GM12878 (cell line): ENCODE results near the gene FBXL3. TPM values are rescaled to one million over a fixed set of nuclear protein-coding genes. Genes with fewer than 3 reads are reported as not detected.

Source experiments
- ATAC-seq: fragments of 200-7000 bp; cut with Tn5 transposase; 3 replicates; pipeline ENCODE4 v1.9.1; 2020; ENCODE audit warnings: mild to moderate bottlenecking, moderate library complexity
- BruUV-seq: library from RNA; stranded (reverse); fragments of 400-500 nt; replicated peaks from 2 replicates; lab custom pipeline; 2021; lab: Mats Ljungman, UMichigan
- CTCF ChIA-PET: fragments of 300-600 bp; sonication (Branson Sonifier 250); formaldehyde crosslinking; extraction: SDS; loops from one replicate; lab custom pipeline; 2021; ENCODE audit warnings: inconsistent platforms; lab: Yijun Ruan, JAX
- POLR2A ChIA-PET: fragments of 350-600 bp; formaldehyde crosslinking; extraction: SDS; loops from one replicate; lab custom pipeline; 2021; ENCODE audit warnings: inconsistent platforms; lab: Charles Lee
- RAD21 ChIA-PET: fragments of 300-600 bp; sonication (Branson Sonifier 250); formaldehyde crosslinking; loops from one replicate; lab custom pipeline; 2023; ENCODE audit warnings: antibody characterized with exemption; ENCODE audit not compliant: unreplicated experiment; lab: Charles Lee
- SMC1A ChIA-PET: fragments of 300-600 bp; sonication (Branson Sonifier 250); formaldehyde crosslinking; loops from one replicate; lab custom pipeline; 2023; ENCODE audit not compliant: unreplicated experiment, uncharacterized antibody; lab: Charles Lee
- DNase-seq: peaks from one replicate; pipeline ENCODE4 v3.0.0-alpha.2; 2011; ENCODE audit warnings: low read depth, low spot score
- FAIRE-seq: peaks from 3 replicates; lab custom pipeline; 2011; peaks lifted over from hg19 to GRCh38; lab: Jason Lieb, UNC
- H2AFZ ChIP-seq: 2 replicates; pipeline ENCODE4 v1.6.0; 2011; ENCODE audit warnings: low read depth, low read length, control low read depth; ENCODE audit not compliant: control insufficient read depth
- H3K27ac ChIP-seq: 2 replicates; pipeline ENCODE4 v1.5.1; 2011; ENCODE audit warnings: control low read depth; ENCODE audit not compliant: control insufficient read depth, insufficient read depth
- H3K27me3 ChIP-seq, 2 experiments: replicated peaks in 1 of 2; 2 replicates each; pipeline versions ENCODE4 v1.6.0 to v1.6.1; 2011; ENCODE audit warnings: low read length in 1 of 2; ENCODE audit not compliant: control insufficient read depth in 2 of 2, insufficient read depth in 2 of 2
- H3K36me3 ChIP-seq, 2 experiments: 2 replicates each; pipeline ENCODE4 v1.5.1; 2011; ENCODE audit warnings: low read length in 1 of 2; ENCODE audit not compliant: control insufficient read depth in 2 of 2, insufficient read depth in 2 of 2
- H3K4me1 ChIP-seq: 2 replicates; pipeline ENCODE4 v1.6.1; 2011; ENCODE audit warnings: mild to moderate bottlenecking, low read length, moderate library complexity, mixed read lengths; ENCODE audit not compliant: control insufficient read depth, insufficient read depth
- H3K4me2 ChIP-seq: 2 replicates; pipeline ENCODE4 v1.6.0; 2011; ENCODE audit warnings: control low read depth; ENCODE audit not compliant: control insufficient read depth, insufficient read depth
- H3K4me3 ChIP-seq: fragments of 200-600 bp; sonication (generic); 2 replicates; pipeline ENCODE4 v1.5.1; 2016
- H3K79me2 ChIP-seq: 2 replicates; pipeline ENCODE4 v1.6.0; 2011; ENCODE audit warnings: low read length; ENCODE audit not compliant: control insufficient read depth, insufficient read depth
- H3K9ac ChIP-seq: 2 replicates; pipeline ENCODE4 v1.8.0; 2011; ENCODE audit warnings: low read length, control low read depth, mixed read lengths; ENCODE audit not compliant: control insufficient read depth, insufficient read depth
- H3K9me3 ChIP-seq: replicated peaks from 3 replicates; pipeline ENCODE4 v1.5.1; 2011; ENCODE audit warnings: mild to moderate bottlenecking, low read length; ENCODE audit not compliant: control insufficient read depth, insufficient read depth
- H4K20me1 ChIP-seq: 2 replicates; pipeline ENCODE4 v1.6.0; 2011; ENCODE audit not compliant: control insufficient read depth, insufficient read depth
- E2F4 ChIP-seq: IDR thresholded peaks from 2 replicates; pipeline ENCODE4 v1.6.1; 2012; ENCODE audit warnings: low read depth, low read length, improper control_type of control experiment
- RB1 ChIP-seq: fragments of 450-650 bp; formaldehyde crosslinking; IDR thresholded peaks from 2 replicates; pipeline ENCODE4 v1.6.1; 2017; ENCODE audit warnings: mild to moderate bottlenecking, borderline replicate concordance
- REST ChIP-seq: IDR thresholded peaks from 2 replicates; pipeline ENCODE4 v1.6.1; 2012; ENCODE audit warnings: mild to moderate bottlenecking, low read depth, low read length
- STAT3 ChIP-seq: IDR thresholded peaks from 2 replicates; pipeline ENCODE4 v1.6.1; 2011; ENCODE audit warnings: low read depth, low read length, improper control_type of control experiment
- ZNF592 ChIP-seq: fragments of 450-650 bp; IDR thresholded peaks from 2 replicates; pipeline ENCODE4 v1.6.1; 2017; ENCODE audit warnings: mild to moderate bottlenecking, moderate library complexity
- WGBS: methylation state at CpG from one replicate; pipeline ENCODE4 v1.1.6; 2016; ENCODE audit warnings: low lambda C conversion rate; ENCODE audit not compliant: insufficient replicate concordance, insufficient coverage; ENCODE audit errors: missing lambda C conversion rate; 5-methylcytosine and 5-hydroxymethylcytosine counted together
- in situ Hi-C: fragments of 300-500 bp; cut with MboI; formaldehyde crosslinking; loops from 9 replicates; pipeline ENCODE4 v1.14.3; 2018; ENCODE audit warnings: mixed read lengths
- intact Hi-C: fragments of 100-400 bp; cut with micrococcal nuclease; formaldehyde crosslinking; loops from one replicate; pipeline ENCODE4 v1.14.2; 2022; ENCODE audit not compliant: unreplicated experiment
- polyA plus RNA-seq, 11 experiments: library from polyadenylated mRNA; depleted of rRNA in 4 of 11; unstranded in 6 of 11; stranded (reverse) in 5 of 11; fragments of >200 nt; fragmentation: Nextera tagmentation in 4 of 11; fragmentation: Illumina TruSeq in 1 of 11; extraction: Ambion mirVana in 4 of 11; extraction: Trizol in 1 of 11; gene quantifications; 1 replicate in 1 of 11; 2 replicates in 10 of 11; pipeline versions ENCODE4 v1.2.1 to v1.2.3, GENCODE V29; 2011 to 2016; ENCODE audit warnings: inconsistent platforms in 2 of 11, missing spikeins in 2 of 11, low read depth in 1 of 11
- total RNA-seq, 4 experiments: library from RNA; depleted of rRNA in 3 of 4; stranded (reverse); fragments of >200 nt in 3 of 4; fragmentation: Illumina TruSeq in 1 of 4; extraction: Trizol in 1 of 4; gene quantifications; 2 replicates each; pipeline versions ENCODE4 v1.2.1 to v1.2.3, GENCODE V29; 2013 to 2021

FBXL3 gene
- total and polyA plus RNA-seq, 10 of the 15 experiments (the other 5 are each of a cell fraction or from before 2014, with no cell fraction given): 9.0 to 26.4 (median 19.7) TPM

- FAIRE-seq (no peak), ATAC-seq (no peak), DNase-seq (no peak)
- WGBS: 45% methylated on average over 5 of the region's 6 CpGs
- Histone ChIP-seq H3K9me3 (no peaks in the 10 kb centered on the region), H3K36me3 (no peaks in the 10 kb centered on the region), H2AFZ (no peak overlapping the region), H3K4me1 (no peaks in the 10 kb centered on the region), H3K9ac (no peak overlapping the region), H3K27me3 (no peaks in the 10 kb centered on the region), H3K79me2 (no peaks in the 10 kb centered on the region), H3K4me3 (no peak overlapping the region), H4K20me1 (no peaks in the 10 kb centered on the region), H3K4me2 (no peak overlapping the region), H3K27ac (no peak overlapping the region)
- CTCF ChIA-PET: interaction anchor here (0.9 kb wide), 1 partner anchor 11 kb away, joined by 3 read pairs; no protein-coding TSS in a partner anchor
- RAD21 ChIA-PET: no interaction called here
- intact Hi-C loops (no loop called here), in situ Hi-C loops (no loop called here)
- POLR2A ChIA-PET: no interaction called here
- TF ChIP-seq RB1: no peak
- TF ChIP-seq E2F4: no peak
- BruUV-seq: no TSS peak
- SMC1A ChIA-PET: no interaction called here
These were observed 58.9 kb downstream of the FBXL3 start for GRCh38 chr13:76968041-76968440.

GRCh38 chr13:76967031-76967430, 59.9 kb downstream of the FBXL3 start:
- H2AFZ ChIP-seq: no peak overlapping the region
- no peaks in the 10 kb centered on the region for H3K79me2 ChIP-seq
- intact Hi-C loops: no loop called here
- H3K4me1 ChIP-seq: no peaks in the 10 kb centered on the region
- H4K20me1 ChIP-seq: no peaks in the 10 kb centered on the region
- H3K36me3 ChIP-seq: no peaks in the 10 kb centered on the region
- no peak overlapping the region for H3K4me3 ChIP-seq
- FAIRE-seq: no peak
- H3K27me3 ChIP-seq: no peaks in the 10 kb centered on the region
- ChIA-PET RAD21 (no interaction called here), POLR2A (no interaction called here), CTCF (no interaction called here), SMC1A (no interaction called here)
- H3K4me2 ChIP-seq: no peak overlapping the region
- ATAC-seq: no peak
- no peak overlapping the region for H3K27ac ChIP-seq
- DNase-seq: no peak
- in situ Hi-C loops: no loop called here
- no peaks in the 10 kb centered on the region for H3K9me3 ChIP-seq
- H3K9ac ChIP-seq: no peak overlapping the region
- BruUV-seq: no TSS peak
- 55% methylated on average over 6 of the region's 6 CpGs for WGBS
- no peak for TF ChIP-seq ZNF592
- TF ChIP-seq REST: no peak
- no peak for TF ChIP-seq STAT3
